ENCODE results near the gene LDB2.

Gene LDB2

DNA sequence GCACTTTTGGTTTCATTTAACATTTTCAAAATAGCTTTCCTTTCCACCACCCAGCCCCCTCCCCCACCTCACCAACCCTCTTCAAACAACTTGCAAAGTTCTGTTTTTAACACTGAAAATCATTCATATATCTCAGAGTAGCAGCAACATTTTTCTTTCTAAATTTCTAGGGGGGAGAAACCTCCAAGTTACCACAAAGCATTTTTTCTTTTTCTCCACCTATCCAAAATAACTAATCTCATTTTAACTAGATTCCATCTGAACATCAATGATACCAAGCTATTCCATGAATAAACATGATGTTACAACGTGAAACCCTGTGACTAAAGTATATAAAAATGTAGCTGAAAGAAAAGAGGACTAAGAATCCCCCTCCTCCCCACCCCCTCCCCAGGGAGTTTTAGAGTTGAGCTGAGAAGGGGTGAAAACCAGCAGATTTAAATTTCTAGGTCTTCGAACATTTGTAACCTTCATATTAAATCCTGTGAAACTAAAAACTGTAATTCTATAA lies 5.2 kb downstream of the LDB2 start:
- no peak overlapping the region for H3K27ac ChIP-seq
- DNase-seq, result no peak
- H3K9me3 ChIP-seq, result no peaks in the 10 kb centered on the region
- H3K36me3 ChIP-seq, result peaks cover 0 to under 1% (median 0%) of the 10 kb centered on the region in 3 donors
- TF ChIP-seq, protein P1, sequence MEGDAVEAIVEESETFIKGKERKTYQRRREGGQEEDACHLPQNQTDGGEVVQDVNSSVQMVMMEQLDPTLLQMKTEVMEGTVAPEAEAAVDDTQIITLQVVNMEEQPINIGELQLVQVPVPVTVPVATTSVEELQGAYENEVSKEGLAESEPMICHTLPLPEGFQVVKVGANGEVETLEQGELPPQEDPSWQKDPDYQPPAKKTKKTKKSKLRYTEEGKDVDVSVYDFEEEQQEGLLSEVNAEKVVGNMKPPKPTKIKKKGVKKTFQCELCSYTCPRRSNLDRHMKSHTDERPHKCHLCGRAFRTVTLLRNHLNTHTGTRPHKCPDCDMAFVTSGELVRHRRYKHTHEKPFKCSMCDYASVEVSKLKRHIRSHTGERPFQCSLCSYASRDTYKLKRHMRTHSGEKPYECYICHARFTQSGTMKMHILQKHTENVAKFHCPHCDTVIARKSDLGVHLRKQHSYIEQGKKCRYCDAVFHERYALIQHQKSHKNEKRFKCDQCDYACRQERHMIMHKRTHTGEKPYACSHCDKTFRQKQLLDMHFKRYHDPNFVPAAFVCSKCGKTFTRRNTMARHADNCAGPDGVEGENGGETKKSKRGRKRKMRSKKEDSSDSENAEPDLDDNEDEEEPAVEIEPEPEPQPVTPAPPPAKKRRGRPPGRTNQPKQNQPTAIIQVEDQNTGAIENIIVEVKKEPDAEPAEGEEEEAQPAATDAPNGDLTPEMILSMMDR (IDR thresholded peaks at IDR 0.05), result no peak
- H3K27me3 ChIP-seq, result no peaks in the 10 kb centered on the region
- peaks cover 0 to 8% (median 3%) of the 10 kb centered on the region in 4 donors for H3K4me1 ChIP-seq
- peak overlapping the region in 1 of 2 donors; percentile 8 for H3K4me3 ChIP-seq
- intact Hi-C loops (cut with DNase I; ENCODE audit: low total_unique reads), result no loop called here

DNA sequence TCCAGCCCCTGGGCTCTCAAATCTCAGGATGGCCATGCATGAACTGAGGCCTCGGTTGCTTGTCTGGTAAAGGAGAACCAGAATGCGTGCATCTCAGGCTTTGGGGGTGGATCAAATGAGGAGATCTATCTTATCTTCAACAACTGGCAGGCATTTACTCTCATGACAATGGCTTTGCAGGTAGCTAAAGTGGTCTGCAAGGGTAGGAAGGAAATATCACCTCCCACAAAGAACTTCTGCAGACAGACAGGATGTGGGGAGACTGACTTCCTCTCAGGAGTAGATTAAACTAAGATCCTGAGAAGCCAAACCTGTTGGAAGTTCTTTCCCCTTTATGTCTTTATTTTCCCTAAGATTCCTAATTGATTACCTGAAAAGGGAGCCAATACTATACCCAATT lies 7.8 kb downstream of the LDB2 start:
- no peak overlapping the region for H3K4me3 ChIP-seq
- no peak for DNase-seq
- no peak overlapping the region for H3K27ac ChIP-seq
- H3K9me3 ChIP-seq, result no peaks in the 10 kb centered on the region
- TF ChIP-seq, protein P1 (IDR thresholded peaks at IDR 0.05), result no peak
- peaks cover 0 to 5% (median 0%) of the 10 kb centered on the region in 3 donors for H3K36me3 ChIP-seq
- intact Hi-C loops (cut with DNase I; ENCODE audit: low total_unique reads), result no loop called here
- no peaks in the 10 kb centered on the region for H3K27me3 ChIP-seq
- H3K4me1 ChIP-seq, result no peaks in the 10 kb centered on the region

DNA sequence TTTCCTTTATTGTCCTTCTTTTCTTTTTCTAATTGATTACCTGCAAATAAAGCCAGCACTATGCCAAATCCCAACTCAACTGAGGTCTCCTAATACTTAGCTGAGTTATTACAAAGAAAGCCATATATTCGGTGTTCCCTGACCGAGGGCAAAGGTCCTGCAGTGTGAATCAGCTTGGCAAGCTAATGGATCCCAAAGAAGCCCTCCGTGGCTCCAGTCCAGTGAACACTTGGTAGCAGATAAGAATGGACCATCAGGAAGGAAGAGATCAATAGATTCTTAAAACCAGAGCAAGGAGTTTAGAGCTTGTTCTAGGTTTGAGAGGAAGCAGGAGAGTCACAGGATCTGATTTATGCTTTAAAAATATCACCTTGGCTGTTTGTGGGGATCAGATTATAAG lies 8.5 kb downstream of the LDB2 start:
- Histone ChIP-seq H3K27me3 (no peaks in the 10 kb centered on the region), H3K27ac (no peak overlapping the region), H3K4me1 (no peaks in the 10 kb centered on the region), H3K9me3 (no peaks in the 10 kb centered on the region), H3K36me3 (peaks cover 0 to 5% (median 0%) of the 10 kb centered on the region in 3 donors), H3K4me3 (no peak overlapping the region)
- TF ChIP-seq, protein P1 (IDR thresholded peaks at IDR 0.05), result no peak
- intact Hi-C loops (cut with DNase I; ENCODE audit: low total_unique reads), result no loop called here
- no peak for DNase-seq

DNA sequence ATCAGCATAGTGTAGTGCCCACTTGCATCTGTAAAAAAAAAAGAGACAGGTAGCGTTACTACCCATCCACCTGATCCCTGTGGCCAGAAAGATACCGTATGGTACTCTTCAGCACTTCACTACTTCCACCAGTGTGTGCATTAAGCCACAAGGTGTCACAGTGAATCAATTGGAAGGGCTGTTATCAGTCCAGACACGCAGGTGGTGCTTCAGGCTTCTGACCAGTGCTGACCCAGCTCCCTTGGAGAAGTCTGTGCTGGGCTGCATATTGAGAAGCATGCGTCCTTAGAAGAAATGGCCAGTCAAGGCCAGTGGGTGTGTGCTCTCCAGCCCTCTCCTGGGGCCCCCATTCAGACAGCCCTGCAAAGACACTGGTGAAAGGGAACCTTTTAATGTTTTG lies 10.6 kb downstream of the LDB2 start:
- Histone ChIP-seq H3K4me1 (no peaks in the 10 kb centered on the region), H3K27ac (no peak overlapping the region), H3K27me3 (no peaks in the 10 kb centered on the region), H3K4me3 (no peak overlapping the region), H3K36me3 (peaks cover 0 to 5% (median 0%) of the 10 kb centered on the region in 3 donors), H3K9me3 (no peaks in the 10 kb centered on the region)
- DNase-seq, result no peak
- intact Hi-C loops (cut with DNase I; ENCODE audit: low total_unique reads), result no loop called here
- TF ChIP-seq, protein P1 (IDR thresholded peaks at IDR 0.05), result no peak

DNA sequence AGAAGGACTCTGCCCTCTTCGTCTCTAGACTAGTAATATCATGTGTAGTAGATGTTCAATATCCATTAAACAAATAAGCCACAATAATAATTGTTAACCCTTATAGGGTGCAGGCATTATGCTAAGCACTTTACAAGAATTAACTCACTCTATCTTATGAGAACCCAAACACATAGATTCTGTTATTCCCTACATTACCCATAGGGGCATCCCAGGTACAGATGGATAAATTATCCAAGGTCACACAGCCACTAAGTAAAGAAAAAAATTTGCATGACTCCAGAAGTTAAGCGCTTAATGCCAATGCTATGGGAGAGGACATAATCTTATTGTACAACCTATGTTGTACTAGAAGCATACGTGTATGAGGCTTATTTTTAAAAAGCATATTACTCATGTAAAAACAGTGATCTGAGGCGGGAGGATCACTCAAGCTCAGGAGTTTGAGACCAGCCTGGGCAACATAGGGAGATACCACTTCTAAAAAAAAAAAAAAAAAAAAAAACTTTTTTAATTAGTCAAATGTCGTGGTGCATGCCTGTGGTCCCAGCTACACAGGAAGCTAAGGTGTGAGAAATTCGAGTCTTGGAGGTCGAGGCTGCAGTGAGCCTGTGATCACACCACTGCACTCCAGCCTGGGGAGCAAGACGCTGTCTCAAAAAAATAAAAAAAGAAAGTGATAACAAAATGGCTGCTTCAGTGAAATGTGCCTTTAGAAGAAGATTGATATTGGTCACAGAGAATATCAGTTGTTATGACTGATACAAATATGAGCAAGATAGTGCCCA lies 13.6 kb downstream of the LDB2 start:
- Histone ChIP-seq H3K9me3 (no peaks in the 10 kb centered on the region), H3K27ac (no peak overlapping the region), H3K4me3 (no peak overlapping the region), H3K27me3 (no peaks in the 10 kb centered on the region), H3K4me1 (no peaks in the 10 kb centered on the region), H3K36me3 (peaks cover 0 to 5% (median 0%) of the 10 kb centered on the region in 3 donors)
- TF ChIP-seq, protein P1 (IDR thresholded peaks at IDR 0.05), result no peak
- no peak for DNase-seq
- intact Hi-C loops (cut with DNase I; ENCODE audit: low total_unique reads), result no loop called here
